DND-41 (cell line): ENCODE measurements around the gene THSD7A.

Experiments
- ATAC-seq: fragments of 200-7000 bp; cut with Tn5 transposase; 3 replicates; pipeline ENCODE4 v1.9.1; 2021; ENCODE audit warnings: low read depth; ENCODE audit not compliant: insufficient read depth
- DNase-seq: peaks from one replicate; pipeline ENCODE4 v3.0.0-alpha.2; 2020
- H2AFZ ChIP-seq: 2 replicates; pipeline ENCODE4 v1.6.0; 2012; ENCODE audit warnings: low read depth, low read length
- H3K27ac ChIP-seq: 2 replicates; pipeline ENCODE4 v1.5.1; 2012; ENCODE audit warnings: low read length, inconsistent platforms
- H3K27me3 ChIP-seq: fragments of 200-600 bp; sonication (generic); 2 replicates; pipeline ENCODE4 v1.6.0; 2012; ENCODE audit warnings: low read length, mild to moderate bottlenecking, inconsistent platforms; ENCODE audit not compliant: insufficient read depth, poor library complexity
- H3K36me3 ChIP-seq: 2 replicates; pipeline ENCODE4 v1.5.1; 2012; ENCODE audit warnings: low read length, inconsistent platforms; ENCODE audit not compliant: insufficient read depth
- H3K4me1 ChIP-seq: 2 replicates; pipeline ENCODE4 v1.5.1; 2012; ENCODE audit warnings: mild to moderate bottlenecking, low read length; ENCODE audit not compliant: insufficient read depth
- H3K4me2 ChIP-seq: 2 replicates; pipeline ENCODE4 v1.6.0; 2012; ENCODE audit warnings: mild to moderate bottlenecking, moderate library complexity, low read length, inconsistent platforms; ENCODE audit not compliant: insufficient read depth
- H3K4me3 ChIP-seq, 2 experiments: fragments of 200-600 bp in 1 of 2; shearing (Covaris generic) in 1 of 2; 2 replicates each; pipeline ENCODE4 v1.5.1; 2012 to 2016; ENCODE audit warnings: inconsistent platforms in 2 of 2, low read length in 2 of 2, mild to moderate bottlenecking in 2 of 2, low read depth in 1 of 2, moderate library complexity in 1 of 2
- H3K79me2 ChIP-seq: 2 replicates; pipeline ENCODE4 v1.6.0; 2012; ENCODE audit warnings: low read length, inconsistent platforms; ENCODE audit not compliant: insufficient read depth
- H3K9ac ChIP-seq: 2 replicates; pipeline ENCODE4 v1.6.0; 2012; ENCODE audit warnings: low read depth, mild to moderate bottlenecking, inconsistent platforms, low read length, moderate library complexity
- H3K9me3 ChIP-seq: 2 replicates; pipeline ENCODE4 v1.5.1; 2012; ENCODE audit warnings: low read length, moderate library complexity, mild to moderate bottlenecking, inconsistent platforms; ENCODE audit not compliant: insufficient read depth, severe bottlenecking
- H4K20me1 ChIP-seq: 2 replicates; pipeline ENCODE4 v1.6.0; 2012; ENCODE audit warnings: low read length; ENCODE audit not compliant: insufficient read depth
- EZH2 ChIP-seq: IDR thresholded peaks from 3 replicates; pipeline ENCODE4 v1.6.1; 2012; ENCODE audit warnings: borderline replicate concordance, low read depth, mild to moderate bottlenecking, moderate library complexity, low read length, inconsistent platforms; ENCODE audit not compliant: severe bottlenecking
- TF ChIP-seq, protein P1 (sequence below): IDR thresholded peaks from 2 replicates; pipeline ENCODE4 v1.5.1; 2012; ENCODE audit warnings: borderline replicate concordance, low read length, moderate library complexity, mild to moderate bottlenecking; ENCODE audit not compliant: poor library complexity, severe bottlenecking; ENCODE audit errors: extremely low read depth

Gene THSD7A

DNA sequence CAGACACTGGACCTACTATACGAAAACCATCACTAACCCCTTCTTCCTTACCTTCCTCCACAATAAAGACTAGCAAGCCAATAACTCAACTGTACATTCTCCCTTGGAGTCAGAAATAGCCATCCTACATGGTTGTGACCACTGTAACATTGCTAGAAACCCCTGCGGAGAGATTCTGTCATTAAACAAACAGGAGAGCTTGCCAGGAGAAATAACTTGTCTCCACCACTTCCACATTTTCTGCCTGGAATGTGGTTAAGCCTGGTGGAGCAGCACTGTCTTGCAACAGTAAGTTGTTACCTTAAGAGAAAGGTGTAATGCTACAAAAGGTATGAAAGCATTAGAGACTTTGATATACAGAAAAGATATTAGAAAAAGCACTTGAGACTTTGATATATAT, 45.8 kb downstream of the THSD7A start:
- TF ChIP-seq EZH2 = no peak
- TF ChIP-seq, protein P1, sequence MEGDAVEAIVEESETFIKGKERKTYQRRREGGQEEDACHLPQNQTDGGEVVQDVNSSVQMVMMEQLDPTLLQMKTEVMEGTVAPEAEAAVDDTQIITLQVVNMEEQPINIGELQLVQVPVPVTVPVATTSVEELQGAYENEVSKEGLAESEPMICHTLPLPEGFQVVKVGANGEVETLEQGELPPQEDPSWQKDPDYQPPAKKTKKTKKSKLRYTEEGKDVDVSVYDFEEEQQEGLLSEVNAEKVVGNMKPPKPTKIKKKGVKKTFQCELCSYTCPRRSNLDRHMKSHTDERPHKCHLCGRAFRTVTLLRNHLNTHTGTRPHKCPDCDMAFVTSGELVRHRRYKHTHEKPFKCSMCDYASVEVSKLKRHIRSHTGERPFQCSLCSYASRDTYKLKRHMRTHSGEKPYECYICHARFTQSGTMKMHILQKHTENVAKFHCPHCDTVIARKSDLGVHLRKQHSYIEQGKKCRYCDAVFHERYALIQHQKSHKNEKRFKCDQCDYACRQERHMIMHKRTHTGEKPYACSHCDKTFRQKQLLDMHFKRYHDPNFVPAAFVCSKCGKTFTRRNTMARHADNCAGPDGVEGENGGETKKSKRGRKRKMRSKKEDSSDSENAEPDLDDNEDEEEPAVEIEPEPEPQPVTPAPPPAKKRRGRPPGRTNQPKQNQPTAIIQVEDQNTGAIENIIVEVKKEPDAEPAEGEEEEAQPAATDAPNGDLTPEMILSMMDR = no peak
- no peaks in the 10 kb centered on the region for H3K27me3 ChIP-seq
- H3K27ac ChIP-seq = no peak overlapping the region
- H3K4me2 ChIP-seq = no peak overlapping the region
- no peak for DNase-seq
- no peak overlapping the region for H3K9ac ChIP-seq
- H2AFZ ChIP-seq = no peak overlapping the region
- H3K4me3 ChIP-seq = no peak overlapping the region
- no peaks in the 10 kb centered on the region for H3K4me1 ChIP-seq
- no peaks in the 10 kb centered on the region for H3K9me3 ChIP-seq
- H3K36me3 ChIP-seq = no peaks in the 10 kb centered on the region
- no peaks in the 10 kb centered on the region for H4K20me1 ChIP-seq
- no peaks in the 10 kb centered on the region for H3K79me2 ChIP-seq
- ATAC-seq = no peak

DNA sequence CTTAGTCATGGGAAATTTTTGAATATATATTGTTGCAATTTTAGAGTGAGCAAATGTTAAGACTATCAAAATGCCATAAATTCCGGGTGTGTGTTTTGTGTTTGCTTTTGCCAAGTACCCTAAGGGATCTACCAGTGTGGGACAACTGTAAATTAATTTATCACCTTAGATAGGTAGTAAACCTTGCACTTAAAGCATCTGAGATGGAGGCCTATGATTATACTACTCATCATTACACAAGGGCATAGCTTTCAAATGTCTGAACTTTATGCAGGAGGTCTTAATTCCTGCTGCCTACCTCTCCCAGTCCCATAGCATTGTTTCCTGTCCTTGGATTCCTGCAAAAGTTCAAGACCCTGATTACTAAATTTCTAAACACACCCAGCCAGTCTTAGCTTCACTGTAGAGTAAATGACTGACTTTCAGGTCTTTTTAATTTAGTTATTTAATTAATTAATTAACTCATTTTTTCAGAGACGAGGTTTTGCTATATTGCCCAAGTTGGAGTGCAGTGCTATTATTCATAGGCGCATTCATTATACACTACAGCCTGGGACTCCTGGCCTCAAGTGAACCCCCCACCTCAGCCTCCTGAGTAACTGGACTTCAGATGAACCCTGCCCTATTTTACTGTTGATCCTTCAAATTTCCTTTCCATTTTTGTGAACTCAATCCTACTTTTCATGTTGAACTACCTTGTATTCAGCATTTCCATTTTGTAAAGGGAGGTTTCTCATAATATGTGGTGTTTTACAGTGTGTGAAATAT, 47.0 kb downstream of the THSD7A start:
- Histone ChIP-seq H3K4me3 (no peak overlapping the region), H3K27ac (no peak overlapping the region), H3K27me3 (no peaks in the 10 kb centered on the region), H3K4me2 (no peak overlapping the region), H3K36me3 (no peaks in the 10 kb centered on the region), H4K20me1 (no peaks in the 10 kb centered on the region), H3K9me3 (no peaks in the 10 kb centered on the region), H3K79me2 (no peaks in the 10 kb centered on the region), H2AFZ (no peak overlapping the region), H3K9ac (no peak overlapping the region), H3K4me1 (no peaks in the 10 kb centered on the region)
- ATAC-seq = no peak
- DNase-seq = no peak
- no peak for TF ChIP-seq EZH2
- TF ChIP-seq, protein P1 = no peak

DNA sequence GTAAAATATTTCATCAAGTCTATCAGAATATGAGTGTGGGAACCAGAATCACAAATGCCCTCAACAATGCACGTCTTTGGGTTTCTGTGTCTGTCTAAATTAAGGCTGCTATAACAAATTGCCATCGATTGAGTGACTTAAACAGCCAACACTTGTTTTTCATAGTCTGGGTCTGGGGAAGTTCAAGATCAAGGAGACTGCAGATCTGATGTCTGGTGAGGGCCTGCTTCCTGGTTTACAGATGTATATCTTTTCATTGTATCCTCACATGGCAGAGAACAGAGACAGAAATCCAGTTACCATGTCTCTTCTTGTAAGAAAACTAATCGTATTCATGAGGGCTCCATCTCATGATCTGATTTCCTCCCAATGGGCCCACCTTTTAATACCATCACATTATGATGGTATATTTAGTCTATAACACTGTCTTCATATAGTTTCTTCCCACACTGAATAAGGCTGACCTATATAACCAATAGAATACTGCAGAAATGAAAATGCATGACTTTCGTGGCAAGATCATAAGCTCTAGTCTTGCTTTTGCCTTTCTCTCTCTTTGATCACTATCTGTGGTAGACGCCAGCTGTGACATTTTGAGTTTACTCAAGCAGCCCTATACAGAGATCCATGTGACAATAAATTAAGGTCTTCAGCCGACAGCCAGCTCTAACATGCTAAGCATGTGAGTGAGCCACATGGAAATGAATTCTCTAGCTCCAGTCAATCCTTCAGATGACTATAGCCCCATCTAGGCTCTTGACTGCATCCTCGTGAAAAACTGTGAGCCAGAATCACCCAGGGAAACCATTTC, 51.9 kb downstream of the THSD7A start:
- ATAC-seq (no peak; the same call in 2 of the 3 replicates), DNase-seq (no peak)
- Histone ChIP-seq H3K36me3 (no peaks in the 10 kb centered on the region), H3K9me3 (no peaks in the 10 kb centered on the region), H3K27me3 (no peaks in the 10 kb centered on the region), H3K4me3 (no peak overlapping the region), H3K4me2 (no peak overlapping the region), H3K27ac (no peak overlapping the region), H2AFZ (no peak overlapping the region; the same call in 1 of the 2 replicates), H3K4me1 (no peaks in the 10 kb centered on the region), H4K20me1 (no peaks in the 10 kb centered on the region), H3K9ac (no peak overlapping the region), H3K79me2 (no peaks in the 10 kb centered on the region)
- TF ChIP-seq, protein P1 = no peak
- TF ChIP-seq EZH2 = no peak
